Measurements from ENCODE around the gene ATG3.
A peak's percentile ranks its signal among the peaks of the same experiment; 100 is the strongest.

DNA sequence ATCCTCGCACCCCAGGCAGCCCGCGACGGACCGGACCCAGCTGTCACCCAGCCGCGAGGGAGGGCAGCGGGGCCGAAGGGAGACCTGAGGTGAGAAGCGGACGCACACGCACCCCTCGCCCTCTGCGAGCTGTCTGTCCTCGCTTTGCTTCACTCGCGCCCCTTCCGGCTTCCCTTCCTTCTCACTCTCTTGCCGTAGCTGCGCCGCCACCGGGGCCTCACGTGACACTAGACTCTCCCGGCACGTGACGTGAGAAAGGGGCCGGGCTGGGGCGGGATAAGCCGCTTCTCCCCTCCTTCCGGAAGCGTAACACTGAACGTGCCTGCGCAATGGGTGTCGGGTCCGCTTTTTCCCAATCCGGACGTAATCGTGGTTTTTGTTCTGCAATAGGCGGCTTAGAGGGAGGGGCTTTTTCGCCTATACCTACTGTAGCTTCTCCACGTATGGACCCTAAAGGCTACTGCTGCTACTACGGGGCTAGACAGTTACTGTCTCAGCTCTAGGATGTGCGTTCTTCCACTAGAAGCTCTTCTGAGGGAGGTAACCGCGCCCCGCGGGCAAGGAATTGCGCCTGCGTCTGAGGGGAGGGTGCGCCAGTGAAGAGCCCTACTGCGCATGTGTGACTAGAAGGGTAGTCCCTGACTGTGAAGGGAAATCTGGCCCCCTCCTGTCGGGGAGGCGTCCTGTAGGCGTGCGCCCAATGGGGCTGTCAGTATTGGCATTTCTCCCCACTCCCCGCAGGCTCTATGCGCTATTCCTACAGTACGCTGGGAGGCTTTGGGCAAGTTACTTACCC lies at the start of gene ATG3, which contains the start of gene SLC35A5:
- TF ChIP-seq, protein P1, sequence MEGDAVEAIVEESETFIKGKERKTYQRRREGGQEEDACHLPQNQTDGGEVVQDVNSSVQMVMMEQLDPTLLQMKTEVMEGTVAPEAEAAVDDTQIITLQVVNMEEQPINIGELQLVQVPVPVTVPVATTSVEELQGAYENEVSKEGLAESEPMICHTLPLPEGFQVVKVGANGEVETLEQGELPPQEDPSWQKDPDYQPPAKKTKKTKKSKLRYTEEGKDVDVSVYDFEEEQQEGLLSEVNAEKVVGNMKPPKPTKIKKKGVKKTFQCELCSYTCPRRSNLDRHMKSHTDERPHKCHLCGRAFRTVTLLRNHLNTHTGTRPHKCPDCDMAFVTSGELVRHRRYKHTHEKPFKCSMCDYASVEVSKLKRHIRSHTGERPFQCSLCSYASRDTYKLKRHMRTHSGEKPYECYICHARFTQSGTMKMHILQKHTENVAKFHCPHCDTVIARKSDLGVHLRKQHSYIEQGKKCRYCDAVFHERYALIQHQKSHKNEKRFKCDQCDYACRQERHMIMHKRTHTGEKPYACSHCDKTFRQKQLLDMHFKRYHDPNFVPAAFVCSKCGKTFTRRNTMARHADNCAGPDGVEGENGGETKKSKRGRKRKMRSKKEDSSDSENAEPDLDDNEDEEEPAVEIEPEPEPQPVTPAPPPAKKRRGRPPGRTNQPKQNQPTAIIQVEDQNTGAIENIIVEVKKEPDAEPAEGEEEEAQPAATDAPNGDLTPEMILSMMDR (optimal IDR thresholded peaks at IDR 0.05 in 1 of 3, IDR thresholded peaks at IDR 0.05 in 1 of 3, conservative IDR thresholded peaks at IDR 0.05 in 1 of 3; ENCODE audit: extremely low read depth in 1 of 3, insufficient read depth in 2 of 3, low read length in 3 of 3), result peak in 1 of 3 experiments; percentile 16
- TF ChIP-seq EZH2 (IDR thresholded peaks at IDR 0.05; ENCODE audit: low read length), result no peak
